Mesenchymal stem cell (in vitro differentiated cells and primary cell): Measurements from ENCODE around the gene CCDC82. TPM values are rescaled to one million over a fixed set of nuclear protein-coding genes. Genes with fewer than 3 reads are reported as not detected.
"Not testable (repeated sequence)": the region's sequence is repeated elsewhere in the genome, so short reads cannot be mapped to it uniquely, and the experiment has no call there.

ENCODE experiments used
- DNase-seq: peaks from one replicate; pipeline ENCODE4 v3.0.0-alpha.2; 2013
- H2AFZ ChIP-seq: one replicate; pipeline ENCODE4 v1.6.1; 2013; ENCODE audit warnings: low read depth, mild to moderate bottlenecking, control low read depth, inconsistent platforms, low read length, moderate library complexity
- H2AK5ac ChIP-seq: 2 replicates; pipeline ENCODE4 v1.6.1; 2013; ENCODE audit warnings: low read length, moderate library complexity, mild to moderate bottlenecking, inconsistent platforms; ENCODE audit not compliant: severe bottlenecking
- H2BK120ac ChIP-seq: one replicate; pipeline ENCODE4 v1.6.1; 2013; ENCODE audit warnings: low read depth, mild to moderate bottlenecking, inconsistent platforms, low read length, moderate library complexity
- H2BK12ac ChIP-seq, 2 experiments: one replicate each; pipeline ENCODE4 v1.6.1; 2013; ENCODE audit warnings: inconsistent platforms in 2 of 2, low read length in 2 of 2, mild to moderate bottlenecking in 2 of 2, moderate library complexity in 2 of 2, control low read depth in 1 of 2
- H2BK15ac ChIP-seq: one replicate; pipeline ENCODE4 v1.6.1; 2013; ENCODE audit warnings: mild to moderate bottlenecking, low read depth, inconsistent platforms; ENCODE audit not compliant: poor library complexity, severe bottlenecking
- H2BK5ac ChIP-seq: 2 replicates; pipeline ENCODE4 v1.6.1; 2013; ENCODE audit warnings: low read depth, mild to moderate bottlenecking, low read length, control low read depth, inconsistent platforms; ENCODE audit not compliant: poor library complexity, severe bottlenecking
- H3K14ac ChIP-seq, 2 experiments: one replicate each; pipeline ENCODE4 v1.6.1; 2013; ENCODE audit warnings: inconsistent platforms in 2 of 2, low read length in 2 of 2, control low read depth in 1 of 2, mild to moderate bottlenecking in 1 of 2, moderate library complexity in 1 of 2
- H3K18ac ChIP-seq, 2 experiments: one replicate each; pipeline ENCODE4 v1.6.1; 2013; ENCODE audit warnings: inconsistent platforms in 2 of 2, low read length in 2 of 2, control low read depth in 1 of 2, low read depth in 1 of 2, mild to moderate bottlenecking in 1 of 2
- H3K23ac ChIP-seq, 2 experiments: one replicate each; pipeline ENCODE4 v1.6.1; 2013; ENCODE audit warnings: inconsistent platforms in 2 of 2, low read length in 2 of 2, mild to moderate bottlenecking in 2 of 2, moderate library complexity in 2 of 2, control low read depth in 1 of 2
- H3K27ac ChIP-seq: 2 replicates; pipeline ENCODE4 v1.5.1; 2013; ENCODE audit warnings: mild to moderate bottlenecking, moderate library complexity, low read length, control low read depth, inconsistent platforms; ENCODE audit not compliant: poor library complexity, severe bottlenecking
- H3K27me3 ChIP-seq, 2 experiments: 2 replicates each; pipeline versions ENCODE4 v1.6.1 to v1.7.0; 2013; ENCODE audit warnings: low read length in 2 of 2, mild to moderate bottlenecking in 2 of 2, moderate library complexity in 2 of 2, control low read depth in 1 of 2, inconsistent platforms in 1 of 2; ENCODE audit not compliant: control insufficient read depth in 1 of 2, insufficient read depth in 1 of 2
- H3K36me3 ChIP-seq, 2 experiments: 2 replicates each; pipeline versions ENCODE4 v1.6.1 to v1.7.0; 2013; ENCODE audit warnings: low read length in 2 of 2, control low read depth in 1 of 2, inconsistent platforms in 1 of 2, low read depth in 1 of 2, mild to moderate bottlenecking in 1 of 2; ENCODE audit not compliant: insufficient read depth in 2 of 2, control insufficient read depth in 1 of 2
- H3K4ac ChIP-seq, 2 experiments: one replicate each; pipeline ENCODE4 v1.6.1; 2013; ENCODE audit warnings: inconsistent platforms in 2 of 2, low read length in 2 of 2, mild to moderate bottlenecking in 2 of 2, moderate library complexity in 2 of 2, control low read depth in 1 of 2, low read depth in 1 of 2
- H3K4me1 ChIP-seq: 2 replicates; pipeline ENCODE4 v1.6.1; 2013; ENCODE audit warnings: low read depth, low read length, control low read depth; ENCODE audit not compliant: control insufficient read depth, insufficient read depth
- H3K4me2 ChIP-seq: 2 replicates; pipeline ENCODE4 v1.6.1; 2013; ENCODE audit warnings: low read length, mild to moderate bottlenecking, inconsistent platforms; ENCODE audit not compliant: poor library complexity, severe bottlenecking
- H3K4me3 ChIP-seq, 2 experiments: 2 replicates each; pipeline versions ENCODE4 v1.5.1 to v1.7.0; 2013; ENCODE audit warnings: low read length in 2 of 2, mild to moderate bottlenecking in 2 of 2, control low read depth in 1 of 2, low read depth in 1 of 2; ENCODE audit not compliant: insufficient read depth in 1 of 2
- H3K79me1 ChIP-seq: replicated peaks from 2 replicates; pipeline ENCODE4 v1.6.1; 2013; ENCODE audit warnings: mild to moderate bottlenecking, control low read depth, low read length, inconsistent platforms; ENCODE audit not compliant: poor library complexity, severe bottlenecking
- H3K9ac ChIP-seq: 2 replicates; pipeline ENCODE4 v1.7.0; 2013; ENCODE audit warnings: mild to moderate bottlenecking, low read length, moderate library complexity
- H3K9me3 ChIP-seq: 2 replicates; pipeline ENCODE4 v1.7.0; 2013; ENCODE audit warnings: mild to moderate bottlenecking, low read length; ENCODE audit not compliant: control insufficient read depth
- H4K8ac ChIP-seq: one replicate; pipeline ENCODE4 v1.6.1; 2013; ENCODE audit warnings: inconsistent platforms, mild to moderate bottlenecking, low read length, moderate library complexity
- H4K91ac ChIP-seq: one replicate; pipeline ENCODE4 v1.6.1; 2013; ENCODE audit warnings: mild to moderate bottlenecking, low read length, inconsistent platforms
- WGBS: methylation state at CpG from one replicate; pipeline ENCODE4 v1.1.7; 2013; ENCODE audit warnings: mixed read lengths; 5-methylcytosine and 5-hydroxymethylcytosine counted together
- polyA plus RNA-seq, 2 experiments: library from polyadenylated mRNA; stranded (reverse); fragments of 200-250 nt; gene quantifications; one replicate each; pipeline ENCODE4 v1.2.3, GENCODE V29; 2013

CCDC82 gene
- polyA plus RNA-seq (2013, experiment 1 of 2) = 35.4 TPM
- 33.9 TPM for polyA plus RNA-seq (2013, experiment 2 of 2)

- H3K4me1 ChIP-seq = no peaks in the 10 kb centered on the region
- peak within 1 kb of the TSS; percentile 80 for H4K91ac ChIP-seq
- H2BK5ac ChIP-seq = peak within 1 kb of the TSS; percentile 93
- no peak within 1 kb of the TSS for H2BK12ac ChIP-seq
- under 1% methylated on average over 31 of the region's 53 CpGs for WGBS
- peak within 1 kb of the TSS; percentile 76 for H3K14ac ChIP-seq
- H3K4me3 ChIP-seq = peak within 1 kb of the TSS; percentile 86 to 96
- peak within 1 kb of the TSS; percentile 94 for H4K8ac ChIP-seq
- H3K79me1 ChIP-seq = peaks cover 9% of the 10 kb centered on the region
- peak within 1 kb of the TSS; percentile 91 for H3K9ac ChIP-seq
- H3K27ac ChIP-seq = peak within 1 kb of the TSS; percentile 85
- peak within 1 kb of the TSS; percentile 77 for H2BK120ac ChIP-seq
- H3K23ac ChIP-seq = peak within 1 kb of the TSS in 1 of 2 experiments; percentile 67
- H3K18ac ChIP-seq = peak within 1 kb of the TSS; percentile 84 to 88
- H3K4me2 ChIP-seq = peak within 1 kb of the TSS; percentile 78
- H3K9me3 ChIP-seq = no peaks in the 10 kb centered on the region
- H2BK15ac ChIP-seq = peak within 1 kb of the TSS; percentile 90
- no peaks in the 10 kb centered on the region for H3K27me3 ChIP-seq
- DNase-seq = peak; percentile 96
- peaks cover 0 to 21% of the 10 kb centered on the region in 2 experiments for H3K36me3 ChIP-seq
- H2AFZ ChIP-seq = peak within 1 kb of the TSS; percentile 69
- peak within 1 kb of the TSS; percentile 46 to 86 for H3K4ac ChIP-seq
- H2AK5ac ChIP-seq = peak within 1 kb of the TSS; percentile 66
These were observed at the start of gene CCDC82, which contains the start of gene JRKL for GRCh38 chr11:96389720-96390487. Gene CCDC82 (minus strand): TSS chr11:96389912. CDS start chr11:96384747, 5,165 bp downstream. Gene JRKL (plus strand): TSS chr11:96390013. CDS start chr11:96390650, 637 bp downstream.

DNA sequence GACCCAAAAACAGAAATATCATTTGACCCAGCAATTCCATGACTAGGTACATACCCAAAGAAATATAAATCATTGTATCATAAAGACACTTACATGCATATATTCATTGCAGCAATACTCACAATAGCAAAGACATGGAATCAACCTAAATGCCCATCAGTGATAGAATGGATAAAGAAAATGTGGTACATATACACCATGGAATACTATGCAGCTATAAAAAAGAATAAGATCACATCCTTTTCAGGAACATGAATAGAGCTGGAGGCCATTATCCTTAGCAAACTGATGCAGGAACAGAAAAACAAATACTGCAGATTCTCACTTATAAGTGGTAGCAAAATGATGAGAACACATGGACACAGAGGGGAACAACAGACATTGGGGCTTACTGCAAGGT lies 42.9 kb upstream of the CCDC82 start:
- H3K4me3 ChIP-seq, H3K27me3 ChIP-seq, H3K23ac ChIP-seq, H3K9ac ChIP-seq, H3K14ac ChIP-seq, H3K4ac ChIP-seq, H3K4me1 ChIP-seq, H2BK12ac ChIP-seq, H3K4me2 ChIP-seq, H3K27ac ChIP-seq, H2BK15ac ChIP-seq, H2AFZ ChIP-seq, H3K36me3 ChIP-seq, H2AK5ac ChIP-seq, H3K18ac ChIP-seq, H3K9me3 ChIP-seq, H2BK120ac ChIP-seq, H3K79me1 ChIP-seq, DNase-seq, H4K91ac ChIP-seq, H4K8ac ChIP-seq: not testable (repeated sequence)
- H2BK5ac ChIP-seq = peak overlapping the region; percentile 76

DNA sequence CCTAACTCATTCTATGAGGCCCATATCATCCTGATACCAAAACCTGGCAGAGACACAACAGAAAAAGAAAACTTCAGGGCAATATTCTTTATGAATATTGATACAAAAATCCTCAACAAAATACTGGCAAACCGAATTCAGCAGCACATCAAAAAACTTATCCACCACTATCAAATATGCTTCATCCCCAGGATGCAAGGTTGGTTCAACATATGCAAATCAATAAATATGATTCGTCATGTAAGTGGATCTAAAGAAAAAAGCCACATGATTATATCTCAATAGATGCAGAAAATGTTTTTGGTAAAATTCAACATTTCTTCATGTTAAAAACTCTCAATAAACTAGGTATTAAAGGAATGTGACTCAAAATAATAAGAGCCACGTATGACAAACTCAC lies 41.0 kb upstream of the CCDC82 start:
- Histone ChIP-seq H3K27me3 (peaks cover 0 to 5% of the 10 kb centered on the region in 2 experiments), H3K9ac (no peak overlapping the region), H3K18ac (no peak overlapping the region), H2BK15ac (no peak overlapping the region), H3K4ac (no peak overlapping the region), H3K23ac (no peak overlapping the region), H3K4me2 (no peak overlapping the region), H3K4me3 (no peak overlapping the region), H2AFZ (no peak overlapping the region), H4K8ac (no peak overlapping the region), H2BK12ac (no peak overlapping the region), H3K36me3 (no peaks in the 10 kb centered on the region), H2BK120ac (no peak overlapping the region), H4K91ac (no peak overlapping the region), H3K9me3 (peaks cover 9% of the 10 kb centered on the region), H2AK5ac (no peak overlapping the region), H3K79me1 (no peaks in the 10 kb centered on the region), H2BK5ac (no peak overlapping the region), H3K14ac (no peak overlapping the region), H3K4me1 (no peaks in the 10 kb centered on the region), H3K27ac (no peak overlapping the region)
- WGBS = 79% methylated on average over 2 of the region's 3 CpGs
- no peak for DNase-seq

DNA sequence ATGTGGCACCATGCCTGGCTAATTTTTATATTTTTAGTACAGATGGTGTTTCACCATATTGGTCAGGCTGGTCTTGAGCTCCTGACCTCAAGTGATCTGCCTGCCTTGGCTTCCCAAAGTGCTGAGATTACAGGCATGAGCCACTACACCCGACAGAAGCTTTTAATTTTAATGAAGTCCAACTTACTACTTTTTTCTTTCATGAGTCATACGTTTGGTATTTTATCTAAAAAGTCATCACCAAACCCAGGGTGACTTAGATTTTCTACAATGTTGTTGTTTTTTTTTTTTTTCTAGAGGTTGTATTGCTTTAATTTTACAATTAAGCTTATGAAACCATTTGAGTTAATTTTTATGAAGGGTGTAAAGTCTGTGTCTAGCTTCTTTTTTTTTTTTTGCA lies 35.0 kb upstream of the CCDC82 start:
- 29% methylated on average over 2 of the region's 2 CpGs for WGBS
- no peak overlapping the region for H3K9ac ChIP-seq
- H3K4me3 ChIP-seq = no peak overlapping the region
- no peak overlapping the region for H3K27ac ChIP-seq
- peaks cover 1% of the 10 kb centered on the region for H3K4me1 ChIP-seq
- no peak overlapping the region for H2AK5ac ChIP-seq
- H4K91ac ChIP-seq = no peak overlapping the region
- no peaks in the 10 kb centered on the region for H3K27me3 ChIP-seq
- no peak overlapping the region for H4K8ac ChIP-seq
- no peaks in the 10 kb centered on the region for H3K36me3 ChIP-seq
- no peak overlapping the region for H2BK12ac ChIP-seq
- peak; percentile 5 for DNase-seq
- H2AFZ ChIP-seq = no peak overlapping the region
- H3K4me2 ChIP-seq = no peak overlapping the region
- H2BK15ac ChIP-seq = no peak overlapping the region
- H3K14ac ChIP-seq = no peak overlapping the region
- no peak overlapping the region for H3K4ac ChIP-seq
- H2BK5ac ChIP-seq = no peak overlapping the region
- H3K79me1 ChIP-seq = no peaks in the 10 kb centered on the region
- no peaks in the 10 kb centered on the region for H3K9me3 ChIP-seq
- no peak overlapping the region for H3K18ac ChIP-seq
- no peak overlapping the region for H3K23ac ChIP-seq
- H2BK120ac ChIP-seq = no peak overlapping the region
